IMR-90 (cell line): ENCODE results near the gene AXIN2. TPM values are rescaled to one million over a fixed set of nuclear protein-coding genes. Genes with fewer than 3 reads are reported as not detected.

Experiments
- ATAC-seq: fragments of 200-7000 bp; cut with Tn5 transposase; 2 replicates; pipeline ENCODE4 v1.9.1; 2020; ENCODE audit warnings: low read depth, mild to moderate bottlenecking, moderate library complexity
- BruUV-seq: library from RNA; stranded (reverse); fragments of 400-500 nt; replicated peaks from 2 replicates; lab custom pipeline; 2021; lab: Mats Ljungman, UMichigan
- CTCF ChIA-PET: fragments of 300-600 bp; formaldehyde crosslinking; extraction: SDS; loops from one replicate; lab custom pipeline; 2021; ENCODE audit warnings: antibody characterized with exemption; lab: Yijun Ruan, JAX
- POLR2A ChIA-PET: fragments of 300-600 bp; sonication (Branson Sonifier 250); formaldehyde crosslinking; loops from one replicate; lab custom pipeline; 2022; ENCODE audit warnings: antibody characterized with exemption; ENCODE audit not compliant: unreplicated experiment; lab: Charles Lee
- DNase-seq: peaks from one replicate; pipeline ENCODE4 v3.0.0; 2013
- H2AFZ ChIP-seq: replicated peaks from 2 replicates; pipeline ENCODE3; 2013; ENCODE audit warnings: low read length, mild to moderate bottlenecking; ENCODE audit not compliant: poor library complexity
- H2AK5ac ChIP-seq: 2 replicates; pipeline ENCODE4 v1.6.1; 2013; ENCODE audit warnings: low read depth, low read length, inconsistent platforms
- H2AK9ac ChIP-seq: replicated peaks from 2 replicates; pipeline ENCODE3; 2013; ENCODE audit warnings: mild to moderate bottlenecking, low read depth, low read length, moderate library complexity; ENCODE audit not compliant: poor library complexity
- H2BK120ac ChIP-seq: 2 replicates; pipeline ENCODE4 v1.6.1; 2013; ENCODE audit warnings: low read depth, low read length, inconsistent platforms
- H2BK15ac ChIP-seq: 3 replicates; pipeline ENCODE4 v1.6.1; 2013; ENCODE audit warnings: low read depth, low read length, inconsistent platforms
- H2BK20ac ChIP-seq: 2 replicates; pipeline ENCODE4 v1.6.1; 2013; ENCODE audit warnings: low read depth, mild to moderate bottlenecking, inconsistent platforms, low read length, moderate library complexity
- H2BK5ac ChIP-seq: 2 replicates; pipeline ENCODE4 v1.6.1; 2013; ENCODE audit warnings: mild to moderate bottlenecking, low read depth, low read length, inconsistent platforms; ENCODE audit not compliant: poor library complexity, severe bottlenecking
- H3K14ac ChIP-seq: replicated peaks from 2 replicates; pipeline ENCODE4 v1.6.1; 2013; ENCODE audit warnings: low read depth, low read length, inconsistent platforms
- H3K18ac ChIP-seq: 2 replicates; pipeline ENCODE4 v1.6.1; 2013; ENCODE audit warnings: low read depth, low read length, control low read depth
- H3K23ac ChIP-seq: 2 replicates; pipeline ENCODE4 v1.6.1; 2013; ENCODE audit warnings: low read depth, low read length, inconsistent platforms
- H3K27ac ChIP-seq: 2 replicates; pipeline ENCODE4 v1.5.1; 2013; ENCODE audit warnings: mild to moderate bottlenecking, control low read depth, low read length; ENCODE audit not compliant: insufficient read depth
- H3K27me3 ChIP-seq: 2 replicates; pipeline ENCODE4 v1.6.1; 2013; ENCODE audit warnings: low read length; ENCODE audit not compliant: control insufficient read depth, insufficient read depth
- H3K36me3 ChIP-seq: 2 replicates; pipeline ENCODE4 v1.6.1; 2013; ENCODE audit warnings: low read length, mixed read lengths; ENCODE audit not compliant: control insufficient read depth, insufficient read depth
- H3K4ac ChIP-seq: 2 replicates; pipeline ENCODE4 v1.6.1; 2013; ENCODE audit warnings: low read depth, low read length, inconsistent platforms
- H3K4me1 ChIP-seq: 2 replicates; pipeline ENCODE4 v1.6.1; 2013; ENCODE audit warnings: low read length, mixed read lengths; ENCODE audit not compliant: control insufficient read depth, insufficient read depth
- H3K4me2 ChIP-seq: 2 replicates; pipeline ENCODE4 v1.6.1; 2013; ENCODE audit warnings: low read depth, mild to moderate bottlenecking, control low read depth, low read length, moderate library complexity
- H3K4me3 ChIP-seq: 2 replicates; pipeline ENCODE4 v1.5.1; 2013; ENCODE audit warnings: low read depth, mild to moderate bottlenecking, control low read depth, low read length, moderate library complexity; ENCODE audit not compliant: insufficient read depth
- H3K56ac ChIP-seq: 2 replicates; pipeline ENCODE4 v1.6.1; 2013; ENCODE audit warnings: low read length, inconsistent platforms; ENCODE audit not compliant: insufficient read depth; ENCODE audit errors: extremely low read depth
- H3K79me1 ChIP-seq, 2 experiments: 2 replicates each; pipeline ENCODE4 v1.6.1; 2013; ENCODE audit warnings: low read length in 2 of 2, inconsistent platforms in 1 of 2, low read depth in 1 of 2
- H3K9ac ChIP-seq: 2 replicates; pipeline ENCODE4 v1.6.1; 2013; ENCODE audit warnings: low read depth, low read length, control low read depth
- H3K9me1 ChIP-seq: 2 replicates; pipeline ENCODE4 v1.6.1; 2013; ENCODE audit warnings: low read length, inconsistent platforms; ENCODE audit not compliant: insufficient read depth
- H3K9me3 ChIP-seq: 2 replicates; pipeline ENCODE4 v1.6.1; 2013; ENCODE audit warnings: low read length; ENCODE audit not compliant: control insufficient read depth, insufficient read depth
- H4K20me1 ChIP-seq: 2 replicates; pipeline ENCODE4 v1.6.1; 2013; ENCODE audit warnings: low read length, inconsistent platforms; ENCODE audit not compliant: insufficient read depth
- H4K5ac ChIP-seq: 2 replicates; pipeline ENCODE4 v1.6.1; 2013; ENCODE audit warnings: mild to moderate bottlenecking, low read depth, low read length, control low read depth
- H4K8ac ChIP-seq, 2 experiments: 2 replicates each; pipeline ENCODE4 v1.6.1; 2013; ENCODE audit warnings: low read depth in 2 of 2, low read length in 2 of 2, control low read depth in 1 of 2, inconsistent platforms in 1 of 2
- H4K91ac ChIP-seq: 2 replicates; pipeline ENCODE4 v1.6.1; 2013; ENCODE audit warnings: low read depth, low read length, inconsistent platforms; ENCODE audit not compliant: insufficient read depth
- BHLHE40 ChIP-seq: fragments of 150-350 bp; IDR thresholded peaks from 2 replicates; pipeline ENCODE4 v1.6.1; 2016; ENCODE audit warnings: mild to moderate bottlenecking, low read depth, low read length
- CEBPB ChIP-seq: IDR thresholded peaks from 2 replicates; pipeline ENCODE4 v1.6.1; 2012; ENCODE audit warnings: low read depth, low read length, improper control_type of control experiment
- CHD1 ChIP-seq: IDR thresholded peaks from 2 replicates; pipeline ENCODE4 v1.6.1; 2012; ENCODE audit warnings: low read depth, low read length, improper control_type of control experiment
- FOS ChIP-seq: fragments of 150-350 bp; IDR thresholded peaks from 2 replicates; pipeline ENCODE4 v1.6.1; 2016; ENCODE audit warnings: low read depth, low read length
- MAFK ChIP-seq: IDR thresholded peaks from 2 replicates; pipeline ENCODE4 v1.6.1; 2012; ENCODE audit warnings: low read depth, low read length, improper control_type of control experiment
- MAZ ChIP-seq: IDR thresholded peaks from 2 replicates; pipeline ENCODE4 v1.6.1; 2012; ENCODE audit warnings: low read depth, mild to moderate bottlenecking, low read length, improper control_type of control experiment, moderate library complexity, borderline replicate concordance
- MXI1 ChIP-seq: IDR thresholded peaks from 2 replicates; pipeline ENCODE4 v1.6.1; 2012; ENCODE audit warnings: low read depth, mild to moderate bottlenecking, low read length, moderate library complexity, borderline replicate concordance
- NFE2L2 ChIP-seq: fragments of 150-350 bp; IDR thresholded peaks from 2 replicates; pipeline ENCODE4 v1.6.1; 2016; ENCODE audit warnings: low read depth, mild to moderate bottlenecking, low read length
- POLR2A ChIP-seq: IDR thresholded peaks from 2 replicates; pipeline ENCODE4 v1.6.1; 2012; ENCODE audit warnings: mild to moderate bottlenecking, low read depth, low read length
- RAD21 ChIP-seq: IDR thresholded peaks from 2 replicates; pipeline ENCODE4 v1.6.1; 2012; ENCODE audit warnings: low read length, improper control_type of control experiment
- RCOR1 ChIP-seq: IDR thresholded peaks from 2 replicates; pipeline ENCODE4 v1.6.1; 2012; ENCODE audit warnings: mild to moderate bottlenecking, low read length, improper control_type of control experiment; ENCODE audit not compliant: insufficient replicate concordance
- RFX5 ChIP-seq: IDR thresholded peaks from 2 replicates; pipeline ENCODE4 v1.8.0; 2012; ENCODE audit warnings: low read depth, mild to moderate bottlenecking, low read length, moderate library complexity
- SMC3 ChIP-seq: fragments of 150-350 bp; IDR thresholded peaks from 2 replicates; pipeline ENCODE4 v1.6.1; 2016; ENCODE audit warnings: low read depth, mild to moderate bottlenecking, antibody characterized with exemption, low read length, moderate library complexity
- USF2 ChIP-seq: fragments of 150-350 bp; IDR thresholded peaks from 2 replicates; pipeline ENCODE4 v1.6.1; 2017; ENCODE audit warnings: mild to moderate bottlenecking, antibody characterized with exemption, low read length, low read depth
- dilution Hi-C: fragments of 300-500 bp; cut with HindIII; formaldehyde crosslinking; loops from one replicate; pipeline ENCODE4 v1.14.3; 2018; ENCODE audit warnings: low sequenced_read_pairs; ENCODE audit not compliant: unreplicated experiment
- in situ Hi-C: fragments of 300-500 bp; cut with MboI; formaldehyde crosslinking; loops from 3 replicates; pipeline ENCODE4 v1.14.3; 2019; ENCODE audit warnings: low sequenced_read_pairs, inconsistent platforms, mixed read lengths
- intact Hi-C: fragments of 100-400 bp; cut with micrococcal nuclease; formaldehyde crosslinking; loops from 2 replicates; pipeline ENCODE4 v1.10.0; 2022
- polyA plus RNA-seq, 3 experiments: library from polyadenylated mRNA; depleted of rRNA; stranded (reverse); fragments of >200 nt; gene quantifications; 2 replicates each; pipeline ENCODE4 v1.2.3, GENCODE V29; 2012; ENCODE audit warnings: low replicate concordance in 1 of 3
- total RNA-seq: library from RNA; depleted of rRNA; stranded (reverse); fragments of >200 nt; gene quantifications from 2 replicates; pipeline ENCODE4 v1.2.3, GENCODE V29; 2012
- TF ChIP-seq, protein P1 (sequence below): conservative IDR thresholded peaks from 2 replicates; pipeline ENCODE4 v1.5.1; 2012; ENCODE audit warnings: mild to moderate bottlenecking, low read depth, low read length, improper control_type of control experiment
- TF ChIP-seq, protein P2 (sequence below): fragments of 150-350 bp; IDR thresholded peaks from 2 replicates; pipeline ENCODE4 v1.6.1; 2016; ENCODE audit warnings: low read depth, mild to moderate bottlenecking, low read length, moderate library complexity, borderline replicate concordance

The AXIN2 gene
- total and polyA plus RNA-seq, 2 of the 4 experiments (the other 2 are of a cell fraction), result 0.91 to 1.8 TPM

DNA sequence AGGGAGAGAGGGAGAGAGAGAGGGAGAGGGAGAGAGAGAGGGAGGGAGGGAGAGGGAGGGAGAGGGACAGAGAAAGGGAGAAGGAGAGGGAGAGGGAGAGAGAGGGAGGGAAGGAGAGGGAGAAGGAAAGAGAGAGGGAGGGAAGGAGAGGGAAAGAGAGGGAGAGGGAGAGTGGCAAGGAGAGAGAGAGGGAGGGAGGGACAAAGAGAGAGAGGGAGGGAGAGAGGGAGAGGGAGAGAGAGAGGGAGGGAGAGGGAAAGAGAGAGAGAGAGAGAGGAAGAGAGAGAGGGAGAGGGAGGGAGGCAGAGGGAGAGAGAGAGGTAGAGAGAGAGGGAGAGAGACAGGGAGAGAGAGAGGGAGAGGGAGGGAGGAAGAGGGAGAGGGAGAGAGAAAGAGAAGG, 73.5 kb downstream of the AXIN2 start:
- no peaks in the 10 kb centered on the region for H3K9me3 ChIP-seq
- no peak overlapping the region for H4K91ac ChIP-seq
- no peak overlapping the region for H3K9ac ChIP-seq
- DNase-seq (no peak), ATAC-seq (no peak)
- H3K79me1 ChIP-seq, result no peaks in the 10 kb centered on the region
- no peak overlapping the region for H2AFZ ChIP-seq
- ChIA-PET POLR2A (no interaction called here), CTCF (no interaction called here)
- H3K56ac ChIP-seq, result no peak overlapping the region
- H3K4me1 ChIP-seq, result no peaks in the 10 kb centered on the region
- no peak overlapping the region for H3K27ac ChIP-seq
- H3K9me1 ChIP-seq, result no peaks in the 10 kb centered on the region
- H3K23ac ChIP-seq, result no peak overlapping the region
- no peak overlapping the region for H3K4ac ChIP-seq
- no TSS peak for BruUV-seq
- H3K36me3 ChIP-seq, result no peaks in the 10 kb centered on the region
- H2BK120ac ChIP-seq, result no peak overlapping the region
- H2BK15ac ChIP-seq, result no peak overlapping the region
- no peak overlapping the region for H2BK5ac ChIP-seq
- H3K27me3 ChIP-seq, result peaks cover 14% of the 10 kb centered on the region
- no peak overlapping the region for H3K14ac ChIP-seq
- H3K4me3 ChIP-seq, result no peak overlapping the region
- H4K5ac ChIP-seq, result no peak overlapping the region
- intact Hi-C loops, result no loop called here
- dilution Hi-C loops, result no loop called here
- H3K18ac ChIP-seq, result no peak overlapping the region
- no peaks in the 10 kb centered on the region for H4K20me1 ChIP-seq
- no peak overlapping the region for H3K4me2 ChIP-seq
- H4K8ac ChIP-seq, result no peak overlapping the region
- no peak overlapping the region for H2AK5ac ChIP-seq
- in situ Hi-C loops, result no loop called here
- TF ChIP-seq, protein P1, sequence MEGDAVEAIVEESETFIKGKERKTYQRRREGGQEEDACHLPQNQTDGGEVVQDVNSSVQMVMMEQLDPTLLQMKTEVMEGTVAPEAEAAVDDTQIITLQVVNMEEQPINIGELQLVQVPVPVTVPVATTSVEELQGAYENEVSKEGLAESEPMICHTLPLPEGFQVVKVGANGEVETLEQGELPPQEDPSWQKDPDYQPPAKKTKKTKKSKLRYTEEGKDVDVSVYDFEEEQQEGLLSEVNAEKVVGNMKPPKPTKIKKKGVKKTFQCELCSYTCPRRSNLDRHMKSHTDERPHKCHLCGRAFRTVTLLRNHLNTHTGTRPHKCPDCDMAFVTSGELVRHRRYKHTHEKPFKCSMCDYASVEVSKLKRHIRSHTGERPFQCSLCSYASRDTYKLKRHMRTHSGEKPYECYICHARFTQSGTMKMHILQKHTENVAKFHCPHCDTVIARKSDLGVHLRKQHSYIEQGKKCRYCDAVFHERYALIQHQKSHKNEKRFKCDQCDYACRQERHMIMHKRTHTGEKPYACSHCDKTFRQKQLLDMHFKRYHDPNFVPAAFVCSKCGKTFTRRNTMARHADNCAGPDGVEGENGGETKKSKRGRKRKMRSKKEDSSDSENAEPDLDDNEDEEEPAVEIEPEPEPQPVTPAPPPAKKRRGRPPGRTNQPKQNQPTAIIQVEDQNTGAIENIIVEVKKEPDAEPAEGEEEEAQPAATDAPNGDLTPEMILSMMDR, result no peak
- TF ChIP-seq NFE2L2 (no peak), RCOR1 (no peak), SMC3 (no peak), FOS (no peak), USF2 (no peak), CHD1 (no peak), MAZ (no peak), MAFK (no peak), CEBPB (no peak), BHLHE40 (no peak), RFX5 (no peak), MXI1 (no peak), POLR2A (no peak), RAD21 (no peak)
- TF ChIP-seq, protein P2, sequence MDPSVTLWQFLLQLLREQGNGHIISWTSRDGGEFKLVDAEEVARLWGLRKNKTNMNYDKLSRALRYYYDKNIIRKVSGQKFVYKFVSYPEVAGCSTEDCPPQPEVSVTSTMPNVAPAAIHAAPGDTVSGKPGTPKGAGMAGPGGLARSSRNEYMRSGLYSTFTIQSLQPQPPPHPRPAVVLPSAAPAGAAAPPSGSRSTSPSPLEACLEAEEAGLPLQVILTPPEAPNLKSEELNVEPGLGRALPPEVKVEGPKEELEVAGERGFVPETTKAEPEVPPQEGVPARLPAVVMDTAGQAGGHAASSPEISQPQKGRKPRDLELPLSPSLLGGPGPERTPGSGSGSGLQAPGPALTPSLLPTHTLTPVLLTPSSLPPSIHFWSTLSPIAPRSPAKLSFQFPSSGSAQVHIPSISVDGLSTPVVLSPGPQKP, result no peak
- no peak overlapping the region for H2BK20ac ChIP-seq
- no peak overlapping the region for H2AK9ac ChIP-seq
